Fibroblast of lung (primary cell): Measurements from ENCODE around the gene GCSAM. TPM values are rescaled to one million over a fixed set of nuclear protein-coding genes. Genes with fewer than 3 reads are reported as not detected.

ENCODE experiments used
- DNase-seq, 2 donors: peaks; one replicate each; pipeline versions ENCODE4 v3.0.0 to v3.0.0-alpha.2; 2010; ENCODE audit warnings: low read depth in 2 of 2
- H2AFZ ChIP-seq: 2 replicates; pipeline ENCODE4 v1.5.1; 2012; ENCODE audit warnings: low read length, control low read depth, inconsistent platforms
- H3K27ac ChIP-seq: 2 replicates; pipeline ENCODE4 v1.5.1; 2011; ENCODE audit warnings: low read length, control low read depth; ENCODE audit not compliant: insufficient read depth
- H3K27me3 ChIP-seq: 2 replicates; pipeline ENCODE4 v1.5.1; 2011; ENCODE audit warnings: mild to moderate bottlenecking, low read length; ENCODE audit not compliant: control insufficient read depth, insufficient read depth
- H3K36me3 ChIP-seq: 2 replicates; pipeline ENCODE4 v1.5.1; 2011; ENCODE audit warnings: low read length; ENCODE audit not compliant: control insufficient read depth, insufficient read depth
- H3K4me1 ChIP-seq: 2 replicates; pipeline ENCODE4 v1.5.1; 2011; ENCODE audit warnings: low read length; ENCODE audit not compliant: control insufficient read depth, insufficient read depth; ENCODE audit errors: extremely low read depth
- H3K4me2 ChIP-seq: 2 replicates; pipeline ENCODE4 v1.5.1; 2011; ENCODE audit warnings: low read length, control low read depth; ENCODE audit not compliant: insufficient read depth; ENCODE audit errors: extremely low read depth
- H3K4me3 ChIP-seq, 4 experiments: fragments of 200-600 bp in 1 of 4; sonication (generic) in 1 of 4; replicated peaks in 1 of 4; 2 replicates each; pipeline ENCODE4 v1.5.1; 2011 to 2016; ENCODE audit warnings: low read length in 4 of 4, low read depth in 3 of 4, mild to moderate bottlenecking in 3 of 4, control low read depth in 2 of 4, inconsistent platforms in 1 of 4, mixed read lengths in 1 of 4; ENCODE audit not compliant: insufficient read depth in 1 of 4; ENCODE audit errors: control extremely low read depth in 1 of 4
- H3K79me2 ChIP-seq: 2 replicates; pipeline ENCODE4 v1.5.1; 2012; ENCODE audit warnings: mild to moderate bottlenecking, low read length, inconsistent platforms; ENCODE audit not compliant: control insufficient read depth, insufficient read depth
- H3K9ac ChIP-seq: 2 replicates; pipeline ENCODE4 v1.5.1; 2011; ENCODE audit warnings: mild to moderate bottlenecking, low read length, control low read depth; ENCODE audit not compliant: insufficient read depth
- H3K9me3 ChIP-seq: 2 replicates; pipeline ENCODE4 v1.5.1; 2012; ENCODE audit warnings: low read depth, low read length; ENCODE audit not compliant: control insufficient read depth, insufficient read depth
- H4K20me1 ChIP-seq: 2 replicates; pipeline ENCODE4 v1.5.1; 2011; ENCODE audit warnings: low read length; ENCODE audit not compliant: control insufficient read depth, insufficient read depth; ENCODE audit errors: extremely low read depth
- CTCF ChIP-seq, 2 donors: IDR thresholded peaks in 1 of 2; conservative IDR thresholded peaks in 1 of 2; 1 replicate in 1 of 2; 2 replicates in 1 of 2; pipeline ENCODE4 v1.5.1; 2011 to 2012; ENCODE audit warnings: low read length in 2 of 2, control low read depth in 1 of 2, inconsistent platforms in 1 of 2, low read depth in 1 of 2, mild to moderate bottlenecking in 1 of 2
- EZH2 ChIP-seq: IDR thresholded peaks from 2 replicates; pipeline ENCODE4 v1.5.1; 2012; ENCODE audit warnings: low read length, control low read depth, mild to moderate bottlenecking; ENCODE audit errors: missing control alignments
- polyA plus RNA-seq, 2 donors: library from polyadenylated mRNA; depleted of rRNA in 1 of 2; stranded (reverse) in 1 of 2; unstranded in 1 of 2; fragments of >200 nt; gene quantifications; 2 replicates each; pipeline ENCODE4 v1.2.1, GENCODE V29; 2011 to 2012; ENCODE audit warnings: missing spikeins in 1 of 2
- total RNA-seq: library from RNA; depleted of rRNA; stranded (reverse); fragments of >200 nt; gene quantifications from 2 replicates; pipeline ENCODE4 v1.2.1, GENCODE V29; 2014

Gene GCSAM
- total and polyA plus RNA-seq, 2 donors (not counting 1 experiment from before 2014, with no cell fraction given) = not detected

DNA sequence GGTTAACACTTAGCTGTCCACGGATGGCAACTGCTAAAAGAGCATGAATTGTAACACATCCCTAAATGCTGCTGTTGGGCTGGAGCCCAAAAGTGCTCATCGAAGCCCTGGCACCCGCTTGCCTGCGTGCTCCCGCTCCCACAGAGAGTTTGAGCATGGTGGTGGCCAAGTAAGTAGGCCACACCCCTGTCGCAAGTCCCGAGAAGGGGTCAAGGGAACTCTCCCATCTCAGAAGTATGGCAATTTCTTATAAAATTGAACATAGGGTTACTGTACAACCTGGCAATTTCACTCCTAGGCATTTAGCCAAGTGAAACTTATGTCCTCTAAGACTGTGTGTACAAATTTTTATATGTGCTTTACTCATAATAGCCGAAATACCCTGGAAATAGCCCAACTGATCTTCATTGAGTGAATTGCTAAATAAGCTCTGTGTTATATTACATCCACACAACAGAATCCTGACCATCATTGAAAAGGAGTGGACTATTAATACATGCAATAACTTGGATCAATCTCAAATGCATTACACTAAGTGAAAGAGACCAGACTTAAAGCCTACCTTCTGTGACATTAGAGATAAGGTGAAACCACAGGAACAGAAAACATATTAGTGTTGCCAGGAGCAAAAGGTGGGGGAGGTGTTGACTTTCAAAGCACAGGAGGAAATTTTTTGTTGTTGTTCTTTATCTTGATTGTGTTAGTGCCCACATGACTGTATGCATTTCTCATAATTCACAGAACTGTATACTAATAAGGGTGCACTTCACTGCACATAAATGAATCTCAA lies 1.5 kb upstream of the GCSAM start:
- no peaks in the 10 kb centered on the region for H4K20me1 ChIP-seq
- H3K27ac ChIP-seq = no peak overlapping the region
- H3K4me1 ChIP-seq = no peaks in the 10 kb centered on the region
- no peak overlapping the region for H3K9ac ChIP-seq
- no peaks in the 10 kb centered on the region for H3K9me3 ChIP-seq
- H3K4me3 ChIP-seq = no peak overlapping the region
- H3K4me2 ChIP-seq = no peak overlapping the region
- no peaks in the 10 kb centered on the region for H3K79me2 ChIP-seq
- TF ChIP-seq CTCF (conservative IDR thresholded peaks at IDR 0.05 in 1 of 2, IDR thresholded peaks at IDR 0.05 in 1 of 2; ENCODE audit: low read depth in 1 of 2, low read length in 2 of 2) (no peak), EZH2 (no peak)
- no peaks in the 10 kb centered on the region for H3K27me3 ChIP-seq
- H2AFZ ChIP-seq = no peak overlapping the region
- H3K36me3 ChIP-seq = no peaks in the 10 kb centered on the region
- DNase-seq = peak; percentile 6 to 16

GRCh38 chr3:112133626-112134334 lies 732 bp upstream of the GCSAM start:
- H3K9me3 ChIP-seq = no peaks in the 10 kb centered on the region
- DNase-seq = no peak
- H3K36me3 ChIP-seq = no peaks in the 10 kb centered on the region
- H3K27me3 ChIP-seq = no peaks in the 10 kb centered on the region
- no peaks in the 10 kb centered on the region for H3K79me2 ChIP-seq
- no peak overlapping the region for H3K4me2 ChIP-seq
- no peak overlapping the region for H2AFZ ChIP-seq
- no peaks in the 10 kb centered on the region for H3K4me1 ChIP-seq
- no peak overlapping the region for H3K4me3 ChIP-seq
- no peaks in the 10 kb centered on the region for H4K20me1 ChIP-seq
- H3K27ac ChIP-seq = no peak overlapping the region
- TF ChIP-seq CTCF (conservative IDR thresholded peaks at IDR 0.05 in 1 of 2, IDR thresholded peaks at IDR 0.05 in 1 of 2; ENCODE audit: low read depth in 1 of 2, low read length in 2 of 2) (no peak), EZH2 (no peak)
- H3K9ac ChIP-seq = no peak overlapping the region

DNA sequence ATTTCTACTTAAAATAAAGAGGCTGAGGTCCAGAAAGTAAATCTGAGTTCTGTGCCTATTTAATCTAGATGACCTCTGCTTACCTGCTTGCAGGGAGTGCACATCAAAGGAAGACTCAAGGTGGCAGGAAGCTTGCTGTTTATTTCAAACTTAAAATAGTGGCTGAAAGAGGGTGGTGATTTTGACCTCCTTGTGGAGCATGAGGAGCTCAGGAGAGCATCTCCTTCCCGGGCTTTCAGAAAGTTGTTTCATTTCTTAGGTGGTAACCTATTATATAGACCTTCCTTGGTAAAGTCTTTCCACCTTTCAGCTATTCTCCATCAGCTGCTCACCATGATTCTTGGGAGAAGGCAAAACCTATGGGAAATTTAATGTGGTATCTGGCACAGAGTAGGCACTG lies 494 bp downstream of the GCSAM start:
- H3K79me2 ChIP-seq = no peaks in the 10 kb centered on the region
- DNase-seq = no peak
- TF ChIP-seq CTCF (conservative IDR thresholded peaks at IDR 0.05 in 1 of 2, IDR thresholded peaks at IDR 0.05 in 1 of 2; ENCODE audit: low read depth in 1 of 2, low read length in 2 of 2) = no peak
- TF ChIP-seq EZH2 = no peak
- H3K27me3 ChIP-seq = no peaks in the 10 kb centered on the region
- H3K4me2 ChIP-seq = no peak overlapping the region
- H3K27ac ChIP-seq = no peak overlapping the region
- no peaks in the 10 kb centered on the region for H3K36me3 ChIP-seq
- H3K4me1 ChIP-seq = no peaks in the 10 kb centered on the region
- H3K9me3 ChIP-seq = no peaks in the 10 kb centered on the region
- H2AFZ ChIP-seq = no peak overlapping the region
- no peak overlapping the region for H3K9ac ChIP-seq
- no peaks in the 10 kb centered on the region for H4K20me1 ChIP-seq
- H3K4me3 ChIP-seq = no peak overlapping the region
